ENCODE data around the gene DYSF. TPM values are rescaled to one million over a fixed set of nuclear protein-coding genes. Genes with fewer than 3 reads are reported as not detected.

The DYSF gene
- total and polyA plus RNA-seq, 2 donors (not counting 3 experiments of a cell fraction or from before 2014, with no cell fraction given): 50.9 to 152 TPM

DNA sequence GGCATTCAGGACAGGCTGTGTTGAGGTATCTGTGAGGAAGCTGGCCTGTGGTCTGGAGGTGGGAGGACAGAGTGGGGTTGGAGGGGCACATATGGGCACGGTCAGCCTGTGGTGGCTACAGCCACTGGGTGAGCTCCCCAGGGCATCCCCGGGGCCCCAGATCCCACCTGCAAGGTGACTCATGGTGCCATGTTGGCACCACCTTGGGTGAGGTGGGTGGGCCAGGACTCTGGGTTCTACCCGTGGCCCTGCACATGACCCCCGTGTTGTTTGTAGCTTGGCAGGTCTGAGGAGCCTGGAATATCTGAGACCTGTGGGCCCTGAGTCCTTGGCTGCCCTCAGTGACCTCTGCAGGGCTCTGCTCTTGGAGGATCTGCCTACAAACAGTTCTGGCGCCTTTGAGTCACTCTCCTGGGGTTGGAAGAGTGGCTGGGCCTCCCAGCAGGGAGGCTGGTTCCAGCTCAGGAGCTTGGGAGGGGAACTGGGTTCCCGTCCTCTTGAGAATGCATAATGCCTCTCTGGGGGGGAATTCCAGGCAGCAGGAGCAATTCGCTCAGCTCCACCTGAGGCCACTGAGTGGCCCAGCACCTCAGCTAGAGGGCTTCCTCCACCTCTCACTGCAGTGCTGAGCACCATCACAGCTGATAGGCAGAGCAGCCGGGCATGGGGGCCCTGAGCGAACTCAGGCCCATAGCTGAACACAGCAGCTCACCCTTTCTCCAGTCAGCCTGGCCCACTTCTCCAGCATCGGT, 105.1 kb downstream of the DYSF start:
- Histone ChIP-seq H2AFZ (ENCODE audit: low read depth, low read length) (no peak overlapping the region), H3K4me3 (replicated peaks in 1 of 3; ENCODE audit: insufficient read depth in 1 of 3, low read depth in 1 of 3, low read length in 3 of 3) (no peak overlapping the region), H3K4me2 (ENCODE audit: insufficient read depth, low read length) (no peak overlapping the region), H3K9me3 (replicated peaks; ENCODE audit: control insufficient read depth, insufficient read depth, low read length) (no peaks in the 10 kb centered on the region), H3K36me3 (ENCODE audit: control insufficient read depth in 2 of 2, extremely low read depth in 1 of 2, insufficient read depth in 2 of 2, low read length in 2 of 2) (peaks cover 3 to 41% of the 10 kb centered on the region in 2 experiments), H3K79me2 (ENCODE audit: control insufficient read depth, insufficient read depth, low read length) (no peaks in the 10 kb centered on the region), H3K9ac (replicated peaks; ENCODE audit: extremely low read depth, insufficient read depth, low read length) (no peak overlapping the region), H3K9me1 (replicated peaks; ENCODE audit: control insufficient read depth, extremely low read depth, insufficient read depth, low read length) (no peaks in the 10 kb centered on the region), H4K20me1 (replicated peaks; ENCODE audit: control insufficient read depth, extremely low read depth, insufficient read depth, low read length) (no peaks in the 10 kb centered on the region), H3K27me3 (ENCODE audit: control insufficient read depth in 2 of 2, insufficient read depth in 2 of 2, low read length in 2 of 2) (no peaks in the 10 kb centered on the region), H3K27ac (ENCODE audit: insufficient read depth, low read depth, low read length) (no peak overlapping the region), H3K4me1 (ENCODE audit: control insufficient read depth, extremely low read depth, insufficient read depth, low read length) (peaks cover 10% of the 10 kb centered on the region)
- no TSS peak for BruUV-seq (replicated peaks)
- dilution Hi-C loops (cut with MboI; ENCODE audit: extremely low pct_ligation_motif_present, low sequenced_read_pairs) (no loop called here), intact Hi-C loops (cut with micrococcal nuclease) (no loop called here)
- DNase-seq (ENCODE audit: low read depth, low spot score): no peak
- TF ChIP-seq, protein P1, sequence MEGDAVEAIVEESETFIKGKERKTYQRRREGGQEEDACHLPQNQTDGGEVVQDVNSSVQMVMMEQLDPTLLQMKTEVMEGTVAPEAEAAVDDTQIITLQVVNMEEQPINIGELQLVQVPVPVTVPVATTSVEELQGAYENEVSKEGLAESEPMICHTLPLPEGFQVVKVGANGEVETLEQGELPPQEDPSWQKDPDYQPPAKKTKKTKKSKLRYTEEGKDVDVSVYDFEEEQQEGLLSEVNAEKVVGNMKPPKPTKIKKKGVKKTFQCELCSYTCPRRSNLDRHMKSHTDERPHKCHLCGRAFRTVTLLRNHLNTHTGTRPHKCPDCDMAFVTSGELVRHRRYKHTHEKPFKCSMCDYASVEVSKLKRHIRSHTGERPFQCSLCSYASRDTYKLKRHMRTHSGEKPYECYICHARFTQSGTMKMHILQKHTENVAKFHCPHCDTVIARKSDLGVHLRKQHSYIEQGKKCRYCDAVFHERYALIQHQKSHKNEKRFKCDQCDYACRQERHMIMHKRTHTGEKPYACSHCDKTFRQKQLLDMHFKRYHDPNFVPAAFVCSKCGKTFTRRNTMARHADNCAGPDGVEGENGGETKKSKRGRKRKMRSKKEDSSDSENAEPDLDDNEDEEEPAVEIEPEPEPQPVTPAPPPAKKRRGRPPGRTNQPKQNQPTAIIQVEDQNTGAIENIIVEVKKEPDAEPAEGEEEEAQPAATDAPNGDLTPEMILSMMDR (IDR thresholded peaks at IDR 0.05; ENCODE audit: extremely low read depth in 1 of 2, insufficient read depth in 1 of 2, low read depth in 1 of 2, low read length in 2 of 2): no peak
- no peak for TF ChIP-seq MYC (IDR thresholded peaks at IDR 0.05; ENCODE audit: low read depth, low read length)
- no peak for TF ChIP-seq POLR2A (IDR thresholded peaks at IDR 0.05; ENCODE audit: low read depth, low read length)
- no peak for TF ChIP-seq POLR2AphosphoS5 (IDR thresholded peaks at IDR 0.05; ENCODE audit: insufficient read depth, low read depth, low read length)
- TF ChIP-seq GATA2 (IDR thresholded peaks at IDR 0.05; ENCODE audit: insufficient read depth, insufficient read length, low read depth, low read length): no peak
- no peak for TF ChIP-seq FOS (IDR thresholded peaks at IDR 0.05; ENCODE audit: borderline replicate concordance, insufficient read depth, low read length)
- no peak for TF ChIP-seq EZH2 (IDR thresholded peaks at IDR 0.05; ENCODE audit: borderline replicate concordance, low read depth, low read length, severe bottlenecking)
- TF ChIP-seq JUN (IDR thresholded peaks at IDR 0.05; ENCODE audit: borderline replicate concordance, insufficient read depth, insufficient read length, low read depth): no peak
- TF ChIP-seq, protein P2, sequence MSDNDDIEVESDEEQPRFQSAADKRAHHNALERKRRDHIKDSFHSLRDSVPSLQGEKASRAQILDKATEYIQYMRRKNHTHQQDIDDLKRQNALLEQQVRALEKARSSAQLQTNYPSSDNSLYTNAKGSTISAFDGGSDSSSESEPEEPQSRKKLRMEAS (IDR thresholded peaks at IDR 0.05; ENCODE audit: insufficient read depth, insufficient read length): no peak
- no peak for FAIRE-seq
- ChIA-PET POLR2A (no interaction called here), CTCF (interaction anchor here (1.9 kb wide), 1 partner anchor 14 kb away, joined by 4 read pairs; no protein-coding TSS in a partner anchor)

Measured in endothelial cell of umbilical vein (primary cell).